Measurements from ENCODE around the gene CCL8.

GRCh38 chr17:34306466-34306865, 12.8 kb upstream of the CCL8 start:
- no peak for TF ChIP-seq CTCF (IDR thresholded peaks at IDR 0.05)
- TF ChIP-seq POLR2A (IDR thresholded peaks at IDR 0.05) = no peak
- no peak for TF ChIP-seq POLR2AphosphoS5 (IDR thresholded peaks at IDR 0.05)
